Chondrocyte (in vitro differentiated cells): Measurements from ENCODE around the gene PDE10A. TPM values are rescaled to one million over a fixed set of nuclear protein-coding genes. Genes with fewer than 3 reads are reported as not detected.
A peak's percentile ranks its signal among the peaks of the same experiment; 100 is the strongest.

Source experiments
- DNase-seq: peaks from one replicate; pipeline ENCODE4 v3.0.0; 2021; ENCODE audit warnings: mixed read lengths, low spot score
- H3K27ac Mint-ChIP-seq: one replicate; pipeline ENCODE4 v1.8.0; 2021; ENCODE audit warnings: mild to moderate bottlenecking, moderate library complexity, mixed read lengths; ENCODE audit not compliant: unreplicated experiment
- H3K27me3 Mint-ChIP-seq: 2 replicates; pipeline ENCODE4 v1.8.0; 2021; ENCODE audit warnings: low read depth, mixed read lengths
- H3K36me3 Mint-ChIP-seq: 2 replicates; pipeline ENCODE4 v1.8.0; 2021; ENCODE audit warnings: low read depth, mixed read lengths
- H3K4me1 Mint-ChIP-seq: 2 replicates; pipeline ENCODE4 v1.8.0; 2021; ENCODE audit warnings: low read depth, mild to moderate bottlenecking, mixed read lengths
- H3K4me3 Mint-ChIP-seq: one replicate; pipeline ENCODE4 v1.8.0; 2021; ENCODE audit warnings: mild to moderate bottlenecking, moderate library complexity, mixed read lengths; ENCODE audit not compliant: unreplicated experiment
- H3K9me3 Mint-ChIP-seq: 2 replicates; pipeline ENCODE4 v1.8.0; 2021; ENCODE audit warnings: low read depth, mixed read lengths
- CTCF ChIP-seq: fragments of 200-600 bp; sonication (generic); IDR thresholded peaks from 2 replicates; pipeline ENCODE4 v1.5.0; 2021; ENCODE audit warnings: antibody characterized with exemption, mild to moderate bottlenecking, moderate library complexity
- long read RNA-seq: library from polyadenylated mRNA; stranded (forward); transcript quantifications from one replicate; pipeline ENCODE4 v2.0.0, GENCODE V29; 2021
- total RNA-seq: library from RNA; stranded (reverse); gene quantifications from 3 replicates; pipeline ENCODE4 v1.2.1, GENCODE V29; 2021

PDE10A gene
- total RNA-seq: 10.4 to 14.3 TPM (median 13.7 TPM) in 3 replicates
- long read RNA-seq, full-length matches to known transcripts: 3 of 9 reads
- long read RNA-seq, partial matches to known transcripts: 3 of 9 reads
- long read RNA-seq, other reads (novel, unspliced or antisense): 3 of 9 reads

GRCh38 chr6:165662749-165663376 lies at the start of gene PDE10A:
Gene PDE10A, minus strand, starts transcription at chr6:165663241. Its CDS starts 430 bp downstream, at chr6:165662811.
- H3K9me3 Mint-ChIP-seq: no peaks in the 10 kb centered on the region
- DNase-seq: no peak
- H3K27me3 Mint-ChIP-seq: peaks cover 18% of the 10 kb centered on the region
- no peaks in the 10 kb centered on the region for H3K36me3 Mint-ChIP-seq
- peak; percentile 40 for TF ChIP-seq CTCF
- peak within 1 kb of the TSS; percentile 79 for H3K4me3 Mint-ChIP-seq
- peaks cover 27% of the 10 kb centered on the region for H3K4me1 Mint-ChIP-seq
- H3K27ac Mint-ChIP-seq: peak within 1 kb of the TSS; percentile 88

GRCh38 chr6:165708985-165709576 lies 46.0 kb upstream of the PDE10A start:
- H3K9me3 Mint-ChIP-seq: no peaks in the 10 kb centered on the region
- peaks cover 12% of the 10 kb centered on the region for H3K4me1 Mint-ChIP-seq
- H3K36me3 Mint-ChIP-seq: no peaks in the 10 kb centered on the region
- TF ChIP-seq CTCF: no peak
- DNase-seq: no peak
- peaks cover 2% of the 10 kb centered on the region for H3K27me3 Mint-ChIP-seq
- H3K27ac Mint-ChIP-seq: no peak overlapping the region
- no peak overlapping the region for H3K4me3 Mint-ChIP-seq

DNA sequence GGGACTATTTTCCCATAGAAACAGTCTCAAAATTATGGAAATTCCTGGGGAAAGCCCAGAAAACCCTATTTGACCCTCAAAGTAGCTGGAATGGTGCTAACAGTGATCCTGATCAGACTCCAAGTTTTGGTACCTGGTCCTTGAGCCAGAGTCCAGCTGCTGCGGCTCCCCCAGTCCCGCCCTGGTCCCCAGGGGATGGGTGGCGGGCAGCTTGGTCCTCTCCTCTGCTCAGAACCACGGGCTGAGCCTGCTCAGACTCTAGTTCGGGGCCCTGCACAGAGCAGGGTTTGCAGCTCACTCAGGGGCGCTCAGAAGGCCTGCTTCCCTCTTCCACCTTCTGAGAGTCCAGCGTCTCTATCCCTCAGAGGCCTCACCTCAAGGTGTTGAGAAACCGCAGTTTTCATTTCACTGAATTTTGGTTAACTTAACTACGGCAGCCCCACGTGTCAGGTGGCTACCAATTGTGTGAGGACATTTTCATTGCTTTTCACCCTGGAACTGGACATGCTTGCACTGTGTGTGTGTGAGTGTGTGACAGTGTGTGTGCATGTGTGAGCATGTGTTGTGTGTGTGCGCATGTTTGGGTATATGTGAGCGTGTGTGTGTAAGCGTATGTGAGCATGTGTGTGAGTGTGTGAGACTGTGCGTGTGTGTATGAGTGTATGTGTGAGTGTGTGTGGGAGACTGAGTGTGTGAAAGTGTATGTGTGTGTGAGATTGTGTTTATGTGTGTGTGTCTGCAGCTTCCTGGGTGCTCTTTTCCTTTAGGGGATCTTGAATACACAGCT lies 44.2 kb upstream of the PDE10A start:
- H3K9me3 Mint-ChIP-seq: no peaks in the 10 kb centered on the region
- H3K27me3 Mint-ChIP-seq: peaks cover 2% of the 10 kb centered on the region
- H3K4me1 Mint-ChIP-seq: peaks cover 30% of the 10 kb centered on the region
- H3K36me3 Mint-ChIP-seq: no peaks in the 10 kb centered on the region
- no peak for DNase-seq
- no peak overlapping the region for H3K4me3 Mint-ChIP-seq
- TF ChIP-seq CTCF: no peak
- no peak overlapping the region for H3K27ac Mint-ChIP-seq

- DNase-seq: no peak
- Mint-ChIP-seq H3K36me3 (no peaks in the 10 kb centered on the region), H3K27me3 (peaks cover 2% of the 10 kb centered on the region), H3K9me3 (no peaks in the 10 kb centered on the region), H3K4me1 (peaks cover 43% of the 10 kb centered on the region), H3K27ac (no peak overlapping the region), H3K4me3 (no peak overlapping the region)
- no peak for TF ChIP-seq CTCF
These were observed 42.9 kb upstream of the PDE10A start for GRCh38 chr6:165705941-165706340.

GRCh38 chr6:165704045-165704748 lies 41.2 kb upstream of the PDE10A start:
- Mint-ChIP-seq H3K9me3 (no peaks in the 10 kb centered on the region), H3K27me3 (peaks cover 2% of the 10 kb centered on the region), H3K4me1 (peaks cover 53% of the 10 kb centered on the region), H3K4me3 (peak overlapping the region; percentile 8), H3K27ac (peak overlapping the region; percentile 60), H3K36me3 (no peaks in the 10 kb centered on the region)
- DNase-seq: no peak
- TF ChIP-seq CTCF: no peak
